HG03196 (cell line): ENCODE measurements around the gene GREB1.

Experiments used
- ATAC-seq: cut with Tn5 transposase; IDR thresholded peaks from one replicate; pipeline ENCODE4 v1.9.1; 2021; ENCODE audit not compliant: unreplicated experiment

The GREB1 gene

DNA sequence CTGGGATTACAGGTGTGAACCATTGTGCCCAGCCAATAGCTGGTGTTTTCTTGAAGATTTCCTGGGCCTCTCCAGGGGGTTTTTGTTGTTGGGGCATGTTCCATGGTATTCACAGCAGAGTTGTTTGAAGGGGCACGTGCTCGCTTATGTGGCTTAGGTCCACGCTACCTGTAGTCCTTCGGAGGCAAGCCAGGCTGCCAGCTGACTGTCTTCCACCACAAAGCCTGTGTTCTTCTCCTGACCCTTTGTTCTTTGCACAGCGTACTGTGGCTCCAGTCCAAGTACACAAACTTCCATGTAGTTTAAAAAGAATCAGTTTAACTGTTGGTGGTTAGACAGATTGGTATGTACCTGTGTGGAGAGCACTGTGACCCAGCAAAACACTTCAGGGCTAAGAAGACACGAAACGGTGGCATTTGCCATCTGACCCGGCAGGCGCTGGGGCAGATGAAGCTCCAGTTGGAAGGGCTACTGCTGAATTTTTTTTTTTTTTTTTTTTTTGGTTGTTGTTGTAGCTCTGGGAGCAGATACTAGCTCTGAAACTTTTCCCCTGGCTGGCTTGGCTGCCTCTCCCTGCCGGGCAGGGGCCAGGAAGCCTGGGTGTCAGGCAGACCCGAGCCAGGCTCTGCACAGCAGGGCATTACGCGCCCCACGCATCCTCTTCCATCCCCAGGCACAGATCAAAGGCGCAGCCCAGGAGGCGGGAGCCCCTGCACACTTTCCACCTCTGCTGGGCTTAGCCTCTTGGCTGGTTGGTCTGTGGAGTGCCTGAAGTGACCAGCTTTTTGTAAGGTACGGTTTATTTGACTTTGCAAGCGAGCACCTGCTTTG, 5.7 kb downstream of the GREB1 start:
- ATAC-seq: no peak

DNA sequence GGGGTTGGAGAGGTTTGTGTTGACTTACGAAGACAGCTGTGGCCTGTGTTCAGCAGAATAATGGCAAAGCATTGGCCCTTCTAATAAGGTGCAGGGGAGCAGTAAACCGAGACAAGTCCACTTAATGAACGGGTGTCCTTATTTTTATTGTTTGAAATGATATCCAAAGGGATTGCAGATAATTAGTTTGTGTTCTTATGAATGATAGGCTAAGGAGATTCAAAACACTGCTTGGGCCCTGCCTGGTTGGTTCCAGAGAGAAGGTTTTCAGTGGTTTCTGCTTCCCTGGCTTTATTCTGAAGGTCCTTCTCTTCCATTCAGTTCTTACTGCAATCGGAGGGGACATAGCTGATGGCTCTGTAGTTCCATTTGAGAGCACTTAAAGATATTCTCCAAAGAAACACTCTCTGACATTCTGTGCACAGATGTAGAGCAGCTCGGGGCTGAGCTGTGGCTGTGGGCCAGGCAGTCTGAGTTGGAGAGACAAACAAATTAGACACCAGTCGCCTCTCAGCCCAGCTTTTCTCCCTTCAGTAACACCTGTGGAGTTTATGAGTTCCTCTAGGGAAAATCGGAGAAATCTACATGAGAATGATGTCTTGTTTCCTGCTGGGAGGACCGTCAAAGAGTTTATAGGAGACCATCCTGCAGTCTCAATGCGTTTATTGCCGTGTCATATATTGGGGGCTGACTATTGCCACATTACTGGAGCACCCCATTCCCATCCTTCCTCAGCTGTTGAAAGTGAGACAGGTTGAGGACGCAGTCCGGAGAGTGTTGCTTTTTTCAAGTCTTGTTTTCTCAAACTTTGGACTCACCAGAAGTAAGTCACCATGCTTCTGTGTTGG, 6.5 kb downstream of the GREB1 start:
- ATAC-seq: no peak

DNA sequence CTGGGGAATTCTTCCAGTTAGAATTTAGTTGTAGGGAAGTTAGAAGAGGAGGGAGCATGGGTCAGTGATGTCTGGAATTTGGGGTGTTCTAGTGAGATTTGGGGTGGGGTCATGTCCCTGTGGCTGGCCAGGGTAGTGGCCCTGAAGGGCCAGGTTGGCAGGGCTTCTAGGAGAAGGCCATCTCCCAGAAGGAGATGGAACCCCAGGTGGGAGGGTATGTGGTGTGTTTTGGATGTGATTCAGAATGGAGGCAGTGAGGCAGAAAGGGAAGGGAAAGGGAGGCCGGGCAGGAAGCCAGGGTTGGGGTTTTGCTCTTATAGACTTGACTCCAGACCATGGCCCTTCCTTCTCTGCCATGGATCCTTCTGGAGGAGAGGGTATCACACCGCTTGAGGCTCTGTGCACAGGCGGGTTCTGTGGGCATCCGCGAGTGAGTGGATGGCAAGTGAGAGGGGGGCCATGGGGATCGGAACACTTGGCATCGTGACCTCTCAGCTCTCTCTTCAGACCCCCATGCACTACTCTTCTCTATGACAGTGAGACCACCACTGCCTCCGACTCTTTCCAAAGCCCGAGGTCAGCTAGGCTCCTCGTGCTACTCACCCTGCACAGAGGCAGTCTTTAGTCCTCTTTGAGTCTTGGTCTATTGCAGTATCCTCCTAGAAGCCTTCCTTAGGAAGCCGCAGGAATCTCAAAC, 7.3 kb downstream of the GREB1 start:
- no peak for ATAC-seq

DNA sequence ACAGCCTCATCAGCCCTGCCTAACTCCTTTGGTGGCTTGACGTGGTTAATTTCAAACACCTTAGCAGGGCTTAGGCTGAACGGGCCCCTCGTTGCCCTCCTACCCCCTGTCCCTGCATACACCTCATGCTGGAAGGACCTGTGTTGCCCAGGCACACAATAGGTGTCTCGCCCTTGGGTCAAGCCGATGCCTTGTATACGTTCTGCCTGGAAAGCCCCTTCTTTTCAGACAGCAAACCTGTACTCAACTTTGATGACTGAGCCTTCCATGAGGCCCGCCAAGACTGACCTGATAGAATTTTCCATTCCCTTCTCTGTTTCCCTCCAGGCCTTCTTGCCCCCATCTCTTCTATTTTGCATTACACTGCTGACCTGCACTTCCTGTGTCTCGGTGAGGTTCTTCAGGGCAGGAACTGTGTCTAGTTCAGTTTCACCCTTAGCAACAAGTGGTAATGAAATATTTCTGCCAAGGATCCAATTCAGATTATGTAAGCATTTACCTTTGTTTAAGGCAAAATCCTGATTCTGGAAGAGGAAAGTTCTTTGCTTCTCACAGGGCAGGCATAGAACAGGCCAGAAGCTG, 7.9 kb downstream of the GREB1 start:
- no peak for ATAC-seq

DNA sequence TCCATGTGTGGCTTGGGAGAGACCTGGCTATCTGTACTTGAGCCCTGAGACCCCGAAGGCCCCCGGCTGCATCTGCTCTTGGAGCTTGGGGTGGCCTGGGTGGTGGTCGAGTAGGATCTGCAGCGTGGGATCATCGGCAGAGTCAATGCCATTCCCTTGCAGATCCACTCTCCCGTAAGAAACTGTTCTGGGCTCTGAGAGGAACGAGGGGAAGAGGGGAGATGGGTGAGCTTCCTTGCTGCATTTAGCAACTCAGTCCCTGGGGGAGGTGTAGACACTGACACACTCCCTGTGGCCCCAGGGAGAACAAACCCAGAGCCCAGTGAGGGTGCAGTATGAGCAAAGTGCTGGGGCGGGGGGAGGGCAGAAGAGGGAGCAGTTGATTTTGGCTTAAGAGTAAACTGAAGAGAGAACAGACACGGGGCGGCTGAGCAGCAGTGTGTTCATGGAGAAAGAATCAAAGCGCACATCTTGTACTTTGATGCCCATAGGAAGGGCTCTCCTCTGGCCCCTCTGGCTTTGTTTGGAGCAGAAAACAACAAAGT, 8.5 kb downstream of the GREB1 start:
- ATAC-seq: no peak

DNA sequence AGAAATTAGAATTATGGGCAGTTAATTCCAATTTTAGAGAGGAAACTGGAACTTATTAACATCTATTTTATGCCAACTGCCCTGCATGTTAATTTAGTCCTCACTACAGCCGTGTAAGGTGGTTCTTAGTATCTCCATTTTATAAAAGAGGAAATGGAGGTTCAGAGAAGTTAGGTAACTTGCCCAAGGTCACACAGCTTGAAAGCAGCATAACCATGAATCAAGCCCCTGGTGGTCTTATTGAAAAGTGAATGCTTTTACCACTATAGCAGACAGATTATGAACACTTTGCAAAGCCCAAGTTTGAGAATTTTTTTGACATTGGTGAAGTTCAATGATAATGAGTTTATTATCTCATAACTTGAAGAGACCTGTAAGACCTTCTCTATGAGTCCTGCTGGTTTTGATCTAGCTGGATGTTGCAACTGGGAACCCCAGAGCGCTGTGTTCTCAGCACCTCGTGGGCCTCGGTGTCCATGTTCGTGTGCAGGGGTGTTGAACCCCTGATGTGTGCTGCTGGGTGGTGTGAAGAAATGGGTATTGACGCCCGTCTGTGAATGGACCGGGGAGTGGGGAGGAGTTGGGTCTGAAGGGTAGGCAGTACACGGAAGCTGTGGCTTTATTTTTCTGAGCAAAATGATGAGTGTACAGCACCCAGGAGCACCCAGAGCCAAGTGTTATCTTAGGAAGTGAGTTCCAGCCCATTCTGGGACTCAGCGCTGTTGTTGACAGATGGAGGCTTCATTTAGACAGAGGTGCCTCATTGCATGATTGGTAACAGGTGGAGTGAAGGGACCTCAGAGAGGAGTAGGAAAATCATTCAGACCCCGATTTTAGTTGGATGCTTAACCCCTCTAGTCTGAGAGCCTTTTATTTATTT, 9.7 kb downstream of the GREB1 start:
- ATAC-seq: no peak

DNA sequence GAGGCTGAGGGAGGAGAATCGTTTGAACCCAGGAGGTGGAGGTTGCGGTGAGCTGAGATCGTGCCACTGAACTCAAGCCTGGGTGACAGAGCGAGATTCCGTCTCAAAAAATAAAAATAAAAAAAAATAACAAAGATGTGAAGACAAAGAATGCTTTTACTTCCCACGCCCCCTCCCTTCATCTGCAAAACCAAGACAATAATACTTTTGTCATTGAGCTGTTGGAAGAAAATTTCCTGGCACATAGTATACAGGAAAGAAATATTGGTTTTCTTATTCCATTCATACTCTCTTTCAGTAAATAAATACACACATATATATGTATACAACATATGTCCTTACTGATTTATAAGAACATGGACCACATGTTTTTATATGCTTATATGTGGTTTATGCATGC, 12.2 kb downstream of the GREB1 start:
- no peak for ATAC-seq

DNA sequence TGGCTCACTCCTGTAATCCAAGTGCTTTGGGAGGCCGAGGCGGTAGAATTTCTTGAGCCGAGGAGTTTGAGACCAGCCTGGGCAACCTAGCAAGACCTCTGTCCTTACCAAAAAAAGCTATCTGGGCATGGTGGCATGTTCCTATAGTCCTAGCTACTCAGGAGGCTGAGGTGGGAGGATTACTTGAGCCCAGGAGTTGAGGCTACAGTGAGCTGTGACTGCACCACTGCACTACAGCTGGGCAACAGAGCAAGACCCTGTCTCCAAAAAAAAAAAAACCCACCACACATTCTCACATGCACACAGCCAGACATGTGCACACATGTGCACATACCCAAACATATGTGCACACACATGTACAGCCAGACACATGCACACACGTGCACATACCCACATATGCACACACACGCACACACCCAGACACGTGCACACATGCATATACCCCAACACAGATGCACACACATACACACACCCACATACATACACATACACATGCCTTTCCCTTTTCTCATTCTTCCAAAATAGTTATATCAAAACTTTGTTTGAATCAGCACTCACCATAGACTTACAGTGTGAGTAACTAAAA, 14.2 kb downstream of the GREB1 start:
- no peak for ATAC-seq

DNA sequence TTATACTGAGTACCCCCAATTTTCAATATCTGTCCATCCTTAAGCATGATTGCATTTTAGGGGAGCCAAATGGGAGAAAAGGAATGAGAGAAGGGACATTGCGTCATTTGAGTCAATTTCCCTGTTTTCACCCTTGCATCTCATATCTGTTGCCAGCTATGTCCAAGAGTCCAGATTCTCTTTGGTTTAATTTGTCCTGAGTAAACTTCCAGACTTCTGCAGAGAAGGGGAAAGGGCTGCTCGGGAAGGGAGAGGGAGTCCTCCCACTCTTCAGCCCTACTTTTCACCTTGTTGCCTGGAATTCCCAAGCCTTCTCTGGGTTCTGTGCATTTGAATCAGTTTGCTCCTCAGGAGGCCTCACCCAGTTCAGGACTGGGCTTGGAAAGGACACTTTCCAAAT, 16.5 kb downstream of the GREB1 start:
- no peak for ATAC-seq

DNA sequence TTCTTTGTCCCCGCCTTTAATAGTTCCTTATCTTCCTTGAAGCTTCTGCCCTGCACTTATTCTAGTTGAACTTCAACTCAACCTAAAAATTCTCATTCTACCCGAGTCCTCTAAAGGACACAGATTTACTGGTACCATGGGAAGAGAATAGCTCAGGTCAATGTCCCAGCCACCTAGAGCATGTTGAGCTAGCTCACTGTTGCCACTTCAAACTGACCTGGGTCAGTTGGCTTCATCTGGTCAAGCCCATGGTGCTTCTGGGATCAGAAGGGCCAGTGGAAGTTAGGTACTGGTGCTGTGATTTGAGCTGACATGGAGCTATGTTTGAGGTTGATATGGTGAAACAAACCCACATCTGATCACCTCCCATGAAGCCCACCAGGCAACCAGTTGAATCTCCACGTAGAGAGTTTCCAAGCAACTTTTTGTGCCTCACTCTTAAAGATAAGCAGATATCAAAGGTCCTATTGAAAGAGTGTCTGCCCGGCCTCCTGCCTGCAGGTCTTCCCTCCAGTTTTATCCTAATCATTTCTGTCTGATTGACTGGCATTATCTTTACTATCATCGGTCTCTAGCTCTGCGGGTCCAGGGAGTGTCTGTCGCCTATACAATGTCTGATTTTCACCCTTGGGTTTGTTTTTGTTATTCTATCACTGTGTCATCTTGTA, 17.2 kb downstream of the GREB1 start:
- ATAC-seq: no peak

DNA sequence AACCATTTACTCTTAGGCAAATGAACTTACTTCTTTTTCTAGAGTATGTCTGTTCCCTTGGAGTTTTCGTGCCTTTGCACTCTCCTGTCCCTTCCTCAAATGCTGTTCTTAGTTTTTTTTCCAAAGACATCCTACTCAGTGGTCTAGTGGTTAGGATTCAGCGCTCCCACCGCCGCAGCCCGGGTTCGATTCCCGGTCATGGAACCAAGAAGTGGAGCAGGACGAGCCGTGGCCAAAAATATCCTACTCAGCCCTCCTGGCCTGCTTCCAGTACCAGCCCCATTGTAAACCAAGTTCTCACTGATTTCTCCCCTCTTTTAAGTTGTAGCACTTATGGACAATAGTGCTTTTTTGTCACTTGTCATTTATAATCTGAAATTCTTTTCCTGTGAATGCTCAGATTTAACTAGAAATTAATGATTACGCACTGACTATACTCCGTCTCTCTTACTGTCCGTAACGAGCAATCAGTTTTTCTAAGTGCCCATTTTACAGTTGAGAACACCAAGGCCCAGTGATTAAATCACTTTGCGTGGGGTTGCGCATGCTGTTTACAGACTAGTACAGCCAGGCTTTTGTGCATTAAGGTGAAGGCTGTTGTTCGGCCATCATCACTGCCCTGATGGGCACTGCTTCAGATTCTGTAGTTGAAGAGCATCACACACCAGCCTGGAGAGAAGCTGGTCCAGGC, 17.9 kb downstream of the GREB1 start:
- no peak for ATAC-seq

DNA sequence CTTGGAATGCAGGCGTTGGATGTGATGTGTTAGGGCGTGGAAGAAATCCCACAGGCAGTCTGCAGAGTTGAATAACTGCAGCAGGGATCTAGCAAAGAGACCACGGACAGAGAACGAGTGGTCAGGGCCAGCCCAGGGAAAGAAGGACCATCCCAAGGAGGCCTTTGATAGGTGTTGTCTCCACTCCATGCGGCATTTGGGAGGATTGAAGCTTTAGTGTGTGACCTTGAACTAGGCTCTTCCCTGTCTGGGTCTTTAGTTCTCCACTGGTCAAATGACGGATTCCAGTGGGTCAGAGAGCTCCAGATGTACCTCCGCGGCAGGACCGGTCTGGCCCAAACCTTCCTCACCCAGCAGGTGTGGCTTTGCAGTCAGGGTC, 18.4 kb downstream of the GREB1 start:
- ATAC-seq: no peak

DNA sequence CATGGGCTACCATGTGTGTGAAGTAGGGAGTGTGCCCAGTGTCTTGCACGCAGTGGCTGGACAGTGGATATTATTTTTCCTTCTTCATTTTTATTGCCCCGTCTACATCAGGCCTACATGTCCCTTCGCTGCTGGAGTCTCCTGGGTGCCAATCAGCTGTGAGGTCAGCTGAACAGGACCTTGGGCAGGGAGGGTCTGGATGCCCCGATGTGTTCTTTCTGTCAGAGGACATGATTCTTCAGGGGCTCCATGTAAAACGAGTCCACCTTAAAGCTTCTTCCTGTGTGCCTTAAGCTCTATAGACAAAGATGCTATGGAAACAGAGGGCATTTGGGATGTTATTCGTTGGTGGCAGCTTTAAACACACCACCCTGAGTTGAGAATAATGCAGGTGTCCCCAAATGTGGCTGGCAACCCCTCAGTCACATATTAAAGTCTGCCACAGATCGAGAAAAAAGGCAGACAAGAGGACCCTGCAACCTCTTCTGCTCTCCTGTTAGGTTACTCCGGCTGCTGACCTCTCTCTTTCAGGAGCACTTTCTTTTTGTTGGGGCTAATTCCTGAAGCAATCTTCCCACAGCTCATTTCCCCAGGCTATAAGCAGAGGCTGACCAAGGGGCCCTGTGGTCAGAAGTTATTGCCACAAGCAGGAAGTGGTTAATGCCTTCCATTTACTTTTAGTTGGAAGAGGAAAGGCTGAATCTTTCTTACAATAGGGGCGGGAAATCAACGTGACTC, 20.0 kb downstream of the GREB1 start:
- no peak for ATAC-seq

DNA sequence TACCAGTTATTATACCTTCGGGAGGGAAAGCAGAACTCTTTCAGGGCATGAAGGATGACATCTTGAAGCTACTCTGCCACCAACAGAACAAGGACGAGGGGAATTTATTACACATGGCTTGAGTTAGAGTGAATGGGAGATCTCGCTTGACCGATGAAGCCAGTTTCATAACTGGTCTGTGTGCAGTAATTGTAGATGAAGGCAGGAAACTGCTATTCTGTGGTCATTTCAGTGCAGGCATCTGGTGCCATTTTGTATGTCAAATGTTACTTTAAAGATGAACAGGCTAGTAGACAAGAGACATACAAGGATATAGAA, 20.5 kb downstream of the GREB1 start:
- ATAC-seq: no peak

DNA sequence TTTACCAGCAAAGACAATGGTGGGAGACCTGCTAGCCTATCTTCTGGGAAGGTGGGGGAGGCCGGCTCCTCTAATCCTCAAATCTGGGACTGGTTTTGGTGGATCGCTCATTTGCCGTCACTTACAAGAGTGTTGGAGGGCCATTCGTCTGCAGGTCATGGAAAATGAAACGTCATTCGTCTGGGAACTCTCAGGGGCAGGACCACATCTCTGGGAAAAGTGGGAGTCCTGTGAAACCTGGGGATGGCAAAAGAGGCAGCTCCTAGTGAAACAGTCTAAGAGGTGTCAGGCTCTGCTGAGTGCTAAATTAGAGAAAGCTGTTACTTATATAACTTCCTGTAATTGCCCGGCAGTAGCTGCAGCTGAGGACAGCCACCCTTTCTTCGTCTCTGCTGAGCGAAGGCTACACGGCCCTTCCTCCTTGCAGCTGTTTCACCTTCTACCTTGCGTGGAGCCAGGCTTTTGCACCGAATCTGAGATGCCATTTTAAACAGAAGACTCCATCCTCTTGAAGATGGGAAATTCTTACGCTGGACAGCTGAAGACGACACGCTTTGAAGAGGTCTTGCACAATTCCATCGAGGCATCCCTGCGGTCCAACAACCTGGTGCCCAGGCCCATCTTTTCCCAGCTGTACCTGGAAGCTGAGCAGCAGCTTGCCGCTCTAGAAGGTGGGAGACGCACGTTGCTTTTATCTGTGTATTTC, 22.4 kb downstream of the GREB1 start:
- ATAC-seq: no peak

DNA sequence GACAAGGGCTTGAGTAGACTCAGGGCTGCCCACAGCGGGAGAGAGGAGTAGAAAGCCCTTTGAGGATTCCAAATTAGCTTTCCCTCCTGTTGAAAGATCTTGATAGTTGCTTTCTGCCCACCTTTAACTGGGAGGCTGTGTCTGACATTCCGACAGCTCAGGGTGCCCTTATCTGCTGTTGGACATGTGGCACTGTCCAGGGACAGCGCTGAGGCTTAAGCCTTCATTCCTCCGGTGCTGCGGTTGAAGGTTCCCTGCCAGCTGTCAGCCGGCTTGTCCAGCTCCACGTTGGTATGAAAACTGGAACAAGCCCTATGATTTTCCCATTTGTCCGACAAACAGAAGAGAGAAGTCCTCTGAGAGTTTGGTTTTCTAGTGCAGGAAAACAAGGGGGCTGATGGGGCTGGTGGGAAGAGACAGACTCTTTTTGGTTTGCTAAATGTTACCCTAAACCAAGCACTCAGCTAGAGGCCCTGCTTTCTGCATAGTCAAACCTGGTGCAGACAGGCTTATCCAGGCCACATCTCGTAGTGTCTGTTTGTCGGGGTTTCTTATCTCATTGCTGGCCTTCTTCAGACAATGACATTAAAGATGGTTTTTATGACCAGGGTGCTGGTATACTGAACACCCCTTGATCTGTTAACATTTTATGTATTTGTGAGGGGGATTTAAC, 24.5 kb downstream of the GREB1 start:
- ATAC-seq: no peak
